ENCODE data around the gene MEIOB. TPM values are rescaled to one million over a fixed set of nuclear protein-coding genes. Genes with fewer than 3 reads are reported as not detected.

Gene MEIOB
- total RNA-seq, 1 experiment from 2014 or later = 1.3 TPM

- Histone ChIP-seq H3K27ac (ENCODE audit: insufficient read length, low read depth, low read length) (no peak overlapping the region), H3K23me2 (ENCODE audit: insufficient read length, low read depth, low read length, poor library complexity, severe bottlenecking) (no peaks in the 10 kb centered on the region), H2BK120ac (ENCODE audit: low read depth, low read length, poor library complexity, severe bottlenecking) (no peak overlapping the region), H3T11ph (ENCODE audit: low read length) (no peak overlapping the region), H4K20me1 (ENCODE audit: control insufficient read depth, insufficient read depth, insufficient read length) (no peaks in the 10 kb centered on the region), H2BK5ac (ENCODE audit: insufficient read length, low read length) (no peak overlapping the region), H2BK20ac (ENCODE audit: low read depth, low read length, poor library complexity, severe bottlenecking) (no peak overlapping the region), H3K4me2 (ENCODE audit: insufficient read depth, insufficient read length, low read length) (no peak overlapping the region), H3K79me1 (ENCODE audit: insufficient read depth, low read depth, low read length, poor library complexity, severe bottlenecking) (no peaks in the 10 kb centered on the region), H3K79me2 (ENCODE audit: insufficient read depth, low read length) (no peaks in the 10 kb centered on the region), H2BK12ac (ENCODE audit: insufficient read length, low read depth, low read length) (no peak overlapping the region), H3K56ac (ENCODE audit: insufficient read length, low read depth, low read length) (no peak overlapping the region), H2AFZ (ENCODE audit: low read length) (no peak overlapping the region), H3K27me3 (ENCODE audit: insufficient read depth, low read length) (no peaks in the 10 kb centered on the region), H4K8ac (replicated peaks; ENCODE audit: insufficient read length, low read depth, low read length) (no peak overlapping the region), H2AK5ac (ENCODE audit: insufficient read length, low read length) (no peak overlapping the region), H2BK15ac (ENCODE audit: low read depth, low read length) (no peak overlapping the region), H3K4ac (ENCODE audit: low read depth, low read length) (no peak overlapping the region), H3K14ac (ENCODE audit: insufficient read depth, low read length) (no peak overlapping the region), H3K18ac (ENCODE audit: insufficient read length, low read depth, low read length) (no peak overlapping the region), H3K9me3 (ENCODE audit: control insufficient read depth, low read depth, low read length) (no peaks in the 10 kb centered on the region), H3K23ac (ENCODE audit: insufficient read length, low read depth, low read length) (no peak overlapping the region), H3K4me1 (ENCODE audit: insufficient read depth, low read length) (no peaks in the 10 kb centered on the region), H4K5ac (ENCODE audit: insufficient read length, low read depth, low read length) (no peak overlapping the region), H3K9ac (ENCODE audit: extremely low read depth, insufficient read length, low read length) (no peak overlapping the region), H4K91ac (ENCODE audit: insufficient read length, low read depth, low read length) (no peak overlapping the region)
- no CpG with 5 or more reads among the region's 35 CpGs for WGBS (ENCODE audit: extremely low coverage, insufficient read length, low lambda C conversion rate)
- Mint-ChIP-seq H3K9me3 (no peaks in the 10 kb centered on the region), H3K4me3 (no peak overlapping the region), H3K36me3 (ENCODE audit: insufficient read depth in 1 of 3, low read depth in 3 of 3) (peaks cover 4 to 17% (median 13%) of the 10 kb centered on the region in 3 experiments), H3K4me1 (no peaks in the 10 kb centered on the region), H3K27me3 (ENCODE audit: low read depth) (peaks cover 1% of the 10 kb centered on the region), H3K27ac (peak overlapping the region in 1 of 3 experiments; percentile 86; a peak in 2 of 7 replicates)
- no peak for TF ChIP-seq CTCF (conservative IDR thresholded peaks at IDR 0.05)
- DNase-seq = no peak
These were observed 53.0 kb downstream of the MEIOB start for GRCh38 chr16:1818873-1819525.

Measured in H9 (cell line).